Measurements from ENCODE around the gene COG5. TPM values are rescaled to one million over a fixed set of nuclear protein-coding genes. Genes with fewer than 3 reads are reported as not detected.
A peak's percentile ranks its signal among the peaks of the same experiment; 100 is the strongest.

Gene COG5
- total and polyA plus RNA-seq, 9 of the 15 experiments (the other 6 are each of a cell fraction or from before 2014, with no cell fraction given) = 15.3 to 75.1 (median 56.4) TPM

GRCh38 chr7:107580716-107581383 is 17.1 kb upstream of the COG5 start (continued):
- TF ChIP-seq ZNF512 (tag; IDR thresholded peaks at IDR 0.05) (peak; percentile 60), DNMT1 (IDR thresholded peaks at IDR 0.05) (no peak), MNT (conservative IDR thresholded peaks at IDR 0.05) (0 out of 4 replicates have a peak, but pooled peaks of 1 of the 2 experiments have one; percentile 10), BCLAF1 (IDR thresholded peaks at IDR 0.05; ENCODE audit: borderline replicate concordance in 1 of 2, control insufficient read depth in 1 of 2, low read depth in 2 of 2, low read length in 1 of 2) (0 out of 4 replicates have a peak, but pooled peaks of 1 of the 2 experiments have one; percentile 38), TBL1XR1 (IDR thresholded peaks at IDR 0.05; ENCODE audit: low read length in 2 of 2) (0 out of 4 replicates have a peak, but pooled peaks of 1 of the 2 experiments have one; percentile 18), ZC3H4 (CRISPR knock-in tag; IDR thresholded peaks at IDR 0.05; ENCODE audit: borderline replicate concordance) (no peak), SMARCE1 (IDR thresholded peaks at IDR 0.05) (peak; percentile 70; the same call in 1 of the 2 replicates), ZBTB7A (IDR thresholded peaks at IDR 0.05; ENCODE audit: borderline replicate concordance, control insufficient read depth, low read depth, low read length) (no peak), ZNF668 (CRISPR knock-in tag; IDR thresholded peaks at IDR 0.05) (no peak), ZNF592 (IDR thresholded peaks at IDR 0.05) (peak; percentile 27; the same call in 1 of the 2 replicates), PURB (CRISPR knock-in tag; IDR thresholded peaks at IDR 0.05; ENCODE audit: low read depth) (no peak), NFIX (CRISPR knock-in tag; IDR thresholded peaks at IDR 0.05; ENCODE audit: low read depth) (no peak), MTA1 (IDR thresholded peaks at IDR 0.05; ENCODE audit: borderline replicate concordance) (0 out of 2 replicates have a peak, but pooled peaks have one; percentile 43), E2F4 (CRISPR knock-in tag; IDR thresholded peaks at IDR 0.05; ENCODE audit: low read depth) (no peak)
